CD4-positive, alpha-beta T cell treated with Interferon gamma for 1 hour (primary cell): ENCODE results near the gene FHIT.
A peak's percentile ranks its signal among the peaks of the same experiment; 100 is the strongest.

Source experiments
- DNase-seq: peaks from one replicate; pipeline ENCODE4 v3.0.0-alpha.2; 2020

Gene FHIT

DNA sequence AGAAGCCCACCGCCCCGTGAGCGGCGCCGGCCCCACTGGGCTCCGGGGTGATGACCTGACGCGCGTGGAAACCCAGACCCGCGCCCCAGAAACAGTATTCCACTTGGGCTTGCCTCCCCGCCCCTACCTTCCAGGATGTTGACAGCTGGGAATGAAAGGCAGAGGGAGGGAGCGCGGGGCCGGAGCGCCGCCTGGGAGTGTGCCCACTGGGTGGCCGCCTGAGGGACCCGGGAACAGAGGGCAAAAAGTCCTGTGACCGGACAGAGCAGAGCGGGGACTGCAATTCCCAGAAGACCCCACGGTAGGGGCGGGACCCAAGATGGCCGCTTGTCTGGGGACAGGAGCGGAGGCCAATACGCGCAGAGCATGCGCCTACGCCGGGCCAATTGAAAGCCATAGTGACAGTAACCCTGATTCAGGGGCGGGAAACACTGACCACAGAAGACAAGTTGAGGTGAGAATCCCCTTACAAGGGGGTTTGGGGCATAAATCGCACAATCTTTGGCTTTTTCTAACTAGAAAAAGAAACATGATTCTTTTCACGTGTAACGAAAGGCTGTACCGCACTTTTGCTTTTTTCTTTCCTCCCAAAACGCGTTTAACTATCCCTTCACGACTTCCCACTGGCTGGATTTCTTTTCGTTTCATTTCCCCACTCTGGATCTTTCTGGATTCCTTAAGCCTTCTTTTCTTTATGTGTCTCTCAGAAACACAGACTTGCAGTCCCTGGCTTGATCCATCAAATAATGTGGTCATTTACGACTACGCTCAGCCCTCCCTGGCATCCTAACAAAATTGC is at the start of gene FHIT:
Gene FHIT, minus strand, starts transcription at position 279 of the 799 bp plus-strand sequence.
- peak; percentile 90 for DNase-seq

DNA sequence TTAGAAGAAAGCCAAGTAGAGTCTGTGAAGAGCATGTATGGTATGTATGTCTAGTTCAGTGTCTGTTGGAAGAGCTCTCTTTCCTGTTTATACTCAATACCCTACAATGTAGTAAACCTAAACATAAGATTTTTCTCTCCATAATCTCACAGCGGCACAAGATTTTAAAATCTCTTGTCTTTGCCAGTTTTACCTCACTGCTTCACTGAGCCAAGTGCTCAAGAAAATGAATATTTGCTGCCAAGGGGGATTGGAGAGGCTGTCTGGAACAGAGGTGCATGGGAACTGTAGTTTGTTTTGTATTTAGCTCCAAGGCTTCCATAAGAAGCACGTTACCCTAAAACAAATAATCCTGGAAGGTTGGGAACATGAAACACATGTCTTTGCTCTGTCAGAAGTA is 49.5 kb upstream of the FHIT start:
- no peak for DNase-seq

DNA sequence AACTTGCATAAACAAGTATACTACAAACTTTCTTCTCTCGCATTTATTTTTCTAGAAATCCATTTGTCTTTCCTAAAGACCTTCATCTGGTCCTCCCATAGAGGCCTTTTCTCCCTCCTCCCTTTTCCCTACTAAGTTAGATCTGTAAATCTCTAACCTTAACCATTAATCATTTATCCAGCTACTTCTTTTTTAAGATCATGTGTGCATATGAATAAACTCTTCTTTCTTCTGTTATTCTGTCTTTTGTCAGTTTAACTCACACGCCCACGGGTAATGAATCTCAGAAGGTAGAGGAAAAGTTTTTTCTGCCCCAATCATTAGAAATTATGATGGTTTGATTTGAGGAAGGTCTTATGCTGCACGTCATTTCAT is 48.7 kb upstream of the FHIT start:
- DNase-seq, result no peak

DNA sequence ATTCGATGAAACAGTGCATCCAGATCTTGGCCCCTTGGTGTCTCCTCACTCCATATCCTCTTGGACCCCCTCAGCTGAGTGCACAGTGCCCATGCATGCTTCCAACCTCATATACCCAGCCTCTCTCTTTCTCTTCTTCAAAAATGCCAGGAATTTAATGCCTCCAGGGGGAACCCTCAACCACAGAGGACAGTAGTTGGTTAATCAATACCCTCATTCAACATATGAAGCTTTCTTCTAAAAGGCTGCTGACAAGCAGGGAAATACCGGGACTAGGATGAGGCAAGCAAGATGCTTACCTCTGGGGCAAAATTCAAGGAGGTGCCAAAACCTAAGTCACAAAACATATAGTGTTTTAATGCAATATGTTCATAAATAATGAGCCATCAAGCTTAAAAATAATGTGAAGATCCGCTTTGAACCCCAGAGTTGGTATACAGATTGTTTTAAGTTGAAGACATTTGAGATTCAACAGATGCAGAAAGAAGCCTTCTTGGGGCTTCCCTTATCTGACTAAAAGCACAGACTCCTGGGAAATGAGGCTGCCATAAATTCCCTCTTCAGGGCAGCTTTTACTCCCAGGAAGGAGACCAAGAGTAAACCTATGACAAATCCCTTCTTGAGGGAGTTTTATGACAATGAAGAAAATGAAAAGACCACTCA is 48.2 kb upstream of the FHIT start:
- no peak for DNase-seq

- DNase-seq, result no peak
Observed at GRCh38 chr3:61297821-61298220, 46.6 kb upstream of the FHIT start.

DNA sequence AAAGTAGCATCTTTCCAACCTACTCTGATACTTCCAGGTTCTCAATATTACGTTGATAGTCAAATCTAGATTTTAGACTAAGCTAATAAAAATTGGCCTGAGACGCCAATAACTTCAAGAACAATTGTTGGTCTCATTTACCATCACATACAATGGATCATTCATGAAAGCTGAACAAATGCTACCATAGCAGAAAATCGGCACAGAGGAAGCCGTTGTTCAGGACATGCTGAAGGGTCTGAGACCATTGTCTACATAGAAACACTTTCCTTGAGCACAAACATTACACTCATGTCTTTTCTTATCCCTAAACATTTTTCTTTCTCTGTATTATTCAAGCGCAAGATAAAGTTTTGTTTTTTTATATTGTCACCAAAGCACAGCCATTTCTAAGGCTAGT is 37.2 kb upstream of the FHIT start:
- no peak for DNase-seq

DNA sequence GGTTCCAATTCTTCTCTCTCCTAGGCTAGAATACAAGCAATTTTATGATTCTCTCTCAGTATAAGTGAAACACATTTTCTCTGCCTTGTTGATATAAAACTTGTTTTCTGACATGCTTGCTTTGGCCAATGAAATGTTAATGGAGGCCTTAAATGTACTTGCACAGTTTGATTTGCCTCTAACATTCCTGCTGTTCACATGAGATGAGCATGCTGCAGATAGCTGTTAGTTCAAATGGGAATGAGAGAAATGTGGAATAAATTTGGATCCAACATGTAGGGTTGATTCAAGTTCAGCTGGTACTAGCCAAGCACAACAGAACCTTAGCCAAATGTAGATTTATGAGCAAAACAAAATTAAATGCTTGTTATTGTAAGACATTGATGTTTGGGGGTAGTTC is 32.6 kb upstream of the FHIT start:
- DNase-seq, result no peak

DNA sequence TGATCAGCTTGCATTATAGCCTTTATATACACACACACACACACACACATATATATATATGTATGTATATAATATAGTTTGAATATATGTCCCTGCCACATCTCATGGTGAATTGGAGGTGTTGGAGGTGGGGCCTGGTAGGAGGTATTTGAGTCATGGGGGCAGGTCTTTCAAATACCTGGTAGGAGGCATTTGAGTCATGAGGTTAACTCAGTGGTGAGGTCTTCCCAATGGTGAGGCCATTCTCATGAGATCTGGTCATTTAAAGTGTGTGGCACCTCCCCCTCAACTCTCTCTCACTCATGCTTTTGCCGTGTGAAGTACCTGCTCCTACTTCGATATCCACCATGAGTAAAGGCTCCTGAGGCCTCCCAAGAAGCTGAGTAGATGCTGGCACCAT is 27.5 kb upstream of the FHIT start:
- DNase-seq, result no peak

GRCh38 chr3:61277411-61277810 is 26.2 kb upstream of the FHIT start:
- DNase-seq, result no peak

DNA sequence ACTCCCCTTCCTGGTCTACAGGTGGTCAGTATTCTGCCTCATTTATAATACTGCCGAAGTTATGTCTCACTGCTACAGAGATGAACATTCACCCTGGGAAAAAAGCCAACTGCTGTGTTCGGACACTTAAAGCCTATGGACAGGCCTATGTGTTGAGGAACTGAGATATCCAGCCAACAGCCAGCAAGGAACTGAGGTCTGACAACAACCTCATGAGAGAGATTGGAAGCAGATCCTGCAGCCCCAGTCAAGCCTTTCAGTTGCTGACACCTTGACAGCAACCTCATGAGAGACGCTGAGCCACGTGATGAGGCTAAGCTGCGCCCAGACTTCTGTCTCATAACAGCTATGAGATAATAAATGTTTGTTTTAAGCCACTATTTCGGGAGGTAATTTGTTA is 18.2 kb upstream of the FHIT start:
- DNase-seq, result no peak

DNA sequence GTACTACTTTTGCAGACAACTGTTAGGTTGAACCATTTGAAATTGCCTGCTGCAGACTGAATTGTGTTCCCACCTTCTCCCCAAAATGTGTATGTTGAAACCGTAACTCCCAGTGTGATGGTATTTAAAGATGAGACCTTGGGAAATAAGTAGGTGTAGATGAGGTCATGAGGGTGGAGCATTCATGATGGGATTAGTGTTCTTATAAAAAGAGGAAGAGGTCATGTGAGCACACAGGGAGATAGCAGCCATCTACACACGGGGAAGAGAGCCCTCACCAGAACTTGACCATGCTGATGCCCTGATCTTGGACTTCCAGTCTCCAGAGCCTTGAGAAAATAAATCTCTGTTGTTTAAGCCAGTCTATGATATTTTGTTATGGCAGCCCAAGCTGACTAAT is 17.4 kb upstream of the FHIT start:
- DNase-seq, result no peak

GRCh38 chr3:61264281-61264680 is 13.0 kb upstream of the FHIT start:
- no peak for DNase-seq

DNA sequence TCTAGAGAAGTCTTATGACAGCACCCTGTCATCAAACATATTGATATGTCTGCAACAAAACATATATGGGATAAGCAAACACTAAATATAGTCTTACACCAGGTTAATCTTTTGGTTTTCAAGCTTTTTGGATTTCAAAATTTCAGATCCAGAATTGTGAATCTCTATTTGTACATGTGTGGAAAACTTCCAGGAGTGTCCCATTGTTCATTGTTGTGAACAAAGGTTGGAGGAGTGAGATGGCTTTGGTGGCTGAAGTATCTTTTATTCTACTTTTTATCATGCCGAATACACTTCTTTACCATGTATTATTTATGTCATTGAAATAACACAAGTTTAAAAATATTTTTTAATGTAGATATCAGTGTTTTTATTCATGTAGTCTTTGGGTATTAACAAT is 5.9 kb upstream of the FHIT start:
- no peak for DNase-seq

GRCh38 chr3:61253756-61254155 is 2.5 kb upstream of the FHIT start:
- no peak for DNase-seq

DNA sequence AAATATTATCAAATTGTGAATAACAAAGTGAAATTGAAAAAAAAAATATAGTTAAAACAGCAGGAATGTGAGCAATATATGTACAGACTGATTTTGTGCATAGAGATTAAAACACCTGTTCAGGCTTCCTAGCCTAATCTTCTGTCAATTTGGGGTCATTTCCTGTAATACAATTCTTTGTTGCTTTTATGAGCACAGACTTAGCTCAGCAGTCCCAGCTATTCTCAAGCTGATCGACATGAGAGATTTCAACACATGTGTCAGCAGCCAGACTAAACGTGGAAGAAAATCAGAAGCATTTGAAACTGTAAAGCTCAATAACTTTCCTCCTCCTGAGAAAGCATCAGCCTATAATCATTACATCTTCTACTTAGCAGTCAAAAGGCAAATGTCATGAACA is 1.6 kb upstream of the FHIT start:
- no peak for DNase-seq

- DNase-seq, result no peak
Observed at GRCh38 chr3:61250784-61251173, 473 bp downstream of the FHIT start.

DNA sequence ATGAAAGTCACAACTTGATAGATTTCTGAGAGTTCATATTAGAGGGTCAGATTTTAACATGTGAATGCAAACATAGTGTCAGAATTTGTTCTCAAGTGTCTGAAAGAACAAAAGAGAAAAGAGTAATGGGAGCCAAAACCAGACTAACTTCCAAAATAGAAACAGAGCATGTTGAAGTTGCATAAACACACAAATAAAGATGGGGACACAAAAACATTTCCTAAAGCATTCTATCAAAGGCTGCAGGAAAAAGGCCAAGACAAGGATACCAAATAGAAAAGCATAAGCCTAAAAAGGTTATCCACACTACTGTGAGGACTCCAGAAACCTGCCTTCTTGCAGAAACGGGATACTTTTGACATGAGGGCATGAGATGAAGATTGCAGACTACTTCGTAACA is 2.8 kb downstream of the FHIT start:
- no peak for DNase-seq

DNA sequence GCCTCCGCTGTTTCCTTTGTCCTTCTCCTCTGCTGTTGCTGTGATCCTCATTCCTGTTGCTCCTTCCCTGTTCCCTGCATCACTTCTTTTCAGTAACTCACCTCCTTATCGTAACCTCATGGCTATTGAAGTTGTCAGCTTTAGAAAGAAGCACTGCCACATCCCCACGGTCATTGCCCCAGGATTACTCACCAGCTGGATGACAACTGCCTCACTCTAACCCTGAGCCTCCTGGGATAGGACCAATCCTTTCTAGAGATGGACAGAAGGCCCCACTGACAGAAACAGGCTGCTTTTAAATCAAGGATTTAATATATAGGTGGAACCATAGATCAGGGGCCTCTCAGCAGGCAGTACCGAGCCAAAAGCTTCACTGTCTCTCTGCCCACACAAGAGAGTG is 4.1 kb downstream of the FHIT start:
- no peak for DNase-seq

DNA sequence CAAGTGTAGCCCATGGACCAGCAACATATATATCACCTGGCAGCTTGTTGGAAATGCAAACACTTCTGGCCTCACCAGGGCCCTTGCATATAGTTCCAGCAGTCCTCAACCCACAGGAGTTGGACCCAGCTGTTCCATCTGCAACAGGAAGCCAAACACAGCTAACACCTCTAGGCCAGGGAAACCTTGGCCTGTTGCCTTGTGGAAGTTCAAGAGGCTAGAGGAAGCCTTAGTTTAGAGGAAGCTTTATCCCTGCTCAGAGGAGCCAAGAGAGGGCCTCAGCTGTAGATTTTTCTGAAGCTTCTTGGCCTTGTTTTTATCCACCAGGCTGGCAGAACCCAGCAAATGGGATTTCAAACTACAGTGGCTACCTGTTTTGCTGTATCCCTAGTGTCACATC is 11.4 kb downstream of the FHIT start:
- DNase-seq, result no peak

DNA sequence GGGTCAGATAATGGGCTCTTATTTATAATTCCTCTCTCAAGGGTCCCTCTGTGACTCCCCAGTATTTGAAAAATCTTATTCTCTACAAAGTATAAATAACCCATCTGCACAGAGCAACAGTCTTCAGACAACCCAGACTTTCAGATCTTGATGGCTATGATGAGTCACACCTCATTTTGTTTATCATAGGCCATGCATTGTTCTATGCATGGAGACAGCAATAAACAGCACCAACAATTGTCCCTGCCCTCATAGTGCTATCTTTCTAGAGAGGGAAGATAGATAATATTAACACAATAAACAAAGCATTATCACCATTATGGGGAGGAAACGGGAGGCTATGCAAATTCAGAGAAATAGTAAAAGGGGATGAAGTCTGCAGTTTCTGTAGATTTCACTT is 13.4 kb downstream of the FHIT start:
- no peak for DNase-seq

GRCh38 chr3:61236556-61236955 is 14.7 kb downstream of the FHIT start:
- DNase-seq, result no peak

GRCh38 chr3:61233746-61234145 is 17.5 kb downstream of the FHIT start:
- DNase-seq, result no peak

DNA sequence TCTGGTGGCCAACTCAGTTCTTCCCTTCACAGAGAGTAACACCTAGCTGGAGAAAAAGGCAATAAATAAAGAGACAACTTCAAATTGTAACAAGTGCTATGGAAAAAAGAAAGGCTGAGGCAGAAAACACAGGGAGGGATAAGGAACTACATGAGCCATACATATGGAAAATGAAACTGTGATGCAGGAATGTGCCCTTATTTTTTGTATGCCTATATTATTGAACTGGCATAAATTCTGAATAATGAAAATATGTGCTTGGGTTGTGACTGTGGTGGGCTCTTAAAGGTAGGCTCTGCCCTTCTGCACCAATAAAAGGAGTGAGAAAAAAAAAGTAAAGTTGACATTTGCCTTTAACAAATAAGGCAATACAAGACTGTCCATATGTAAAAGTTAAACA is 19.6 kb downstream of the FHIT start:
- no peak for DNase-seq

DNA sequence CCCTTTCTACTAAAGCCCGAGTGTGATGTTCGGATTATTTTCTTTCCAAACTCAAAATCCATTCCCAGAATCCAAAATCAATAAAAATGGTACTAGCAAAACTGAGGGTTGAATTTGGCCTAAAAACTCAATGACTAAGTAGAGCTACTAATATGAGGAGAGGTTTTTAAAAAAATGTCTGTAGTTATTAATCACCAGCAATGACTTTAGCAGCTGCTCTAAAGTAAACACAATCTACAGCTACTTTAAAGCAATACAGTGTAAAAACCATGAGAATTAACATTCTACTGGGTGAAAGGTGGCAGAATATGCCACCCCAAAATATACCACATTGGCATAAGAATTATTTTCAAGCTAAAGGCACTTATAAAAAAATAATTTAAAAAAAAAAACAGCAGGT is 23.5 kb downstream of the FHIT start:
- no peak for DNase-seq

GRCh38 chr3:61226166-61226686 is 25.0 kb downstream of the FHIT start:
- no peak for DNase-seq
